ENCODE data around the gene PLRG1.
A peak's percentile ranks its signal among the peaks of the same experiment; 100 is the strongest.

The PLRG1 gene

GRCh38 chr4:154559494-154560418 is 9.6 kb upstream of the PLRG1 start:
- Mint-ChIP-seq H3K4me3 (no peak overlapping the region), H3K36me3 (no peaks in the 10 kb centered on the region), H3K4me1 (peaks cover 6% of the 10 kb centered on the region), H3K27ac (no peak overlapping the region), H3K27me3 (no peaks in the 10 kb centered on the region), H3K9me3 (peaks cover 7% of the 10 kb centered on the region)
- ATAC-seq: no peak

GRCh38 chr4:154559141-154559493 is 8.9 kb upstream of the PLRG1 start:
- no peaks in the 10 kb centered on the region for H3K27me3 Mint-ChIP-seq
- H3K4me1 Mint-ChIP-seq: peaks cover 6% of the 10 kb centered on the region
- no peak for ATAC-seq
- no peak overlapping the region for H3K4me3 Mint-ChIP-seq
- peaks cover 7% of the 10 kb centered on the region for H3K9me3 Mint-ChIP-seq
- no peak overlapping the region for H3K27ac Mint-ChIP-seq
- no peaks in the 10 kb centered on the region for H3K36me3 Mint-ChIP-seq

- ATAC-seq: peak; percentile 67
- Mint-ChIP-seq H3K4me3 (no peak overlapping the region), H3K27ac (no peak overlapping the region), H3K27me3 (no peaks in the 10 kb centered on the region), H3K9me3 (peaks cover under 1% of the 10 kb centered on the region), H3K36me3 (peaks cover 5% of the 10 kb centered on the region), H3K4me1 (peaks cover 13% of the 10 kb centered on the region)
These were observed 1.9 kb upstream of the PLRG1 start for GRCh38 chr4:154551872-154552686.

GRCh38 chr4:154545689-154546088 is 4.5 kb downstream of the PLRG1 start:
- peaks cover 13% of the 10 kb centered on the region for H3K4me1 Mint-ChIP-seq
- H3K4me3 Mint-ChIP-seq: no peak overlapping the region
- H3K9me3 Mint-ChIP-seq: peaks cover 2% of the 10 kb centered on the region
- no peak overlapping the region for H3K27ac Mint-ChIP-seq
- H3K27me3 Mint-ChIP-seq: no peaks in the 10 kb centered on the region
- H3K36me3 Mint-ChIP-seq: peaks cover 35% of the 10 kb centered on the region
- ATAC-seq: no peak

GRCh38 chr4:154542271-154542879 is 7.8 kb downstream of the PLRG1 start:
- H3K36me3 Mint-ChIP-seq: peaks cover 46% of the 10 kb centered on the region
- H3K27me3 Mint-ChIP-seq: no peaks in the 10 kb centered on the region
- H3K4me1 Mint-ChIP-seq: no peaks in the 10 kb centered on the region
- H3K4me3 Mint-ChIP-seq: no peak overlapping the region
- no peak overlapping the region for H3K27ac Mint-ChIP-seq
- peaks cover 2% of the 10 kb centered on the region for H3K9me3 Mint-ChIP-seq
- no peak for ATAC-seq

- Mint-ChIP-seq H3K36me3 (peaks cover 13% of the 10 kb centered on the region), H3K27me3 (no peaks in the 10 kb centered on the region), H3K4me3 (no peak overlapping the region), H3K27ac (no peak overlapping the region), H3K9me3 (no peaks in the 10 kb centered on the region), H3K4me1 (no peaks in the 10 kb centered on the region)
- no peak for ATAC-seq
These were observed 15.9 kb downstream of the PLRG1 start for GRCh38 chr4:154534296-154534695.

- Mint-ChIP-seq H3K36me3 (no peaks in the 10 kb centered on the region), H3K9me3 (no peaks in the 10 kb centered on the region), H3K27ac (no peak overlapping the region), H3K4me3 (no peak overlapping the region), H3K4me1 (peaks cover 18% of the 10 kb centered on the region), H3K27me3 (peaks cover 9% of the 10 kb centered on the region)
- no peak for ATAC-seq
These were observed 20.3 kb downstream of the PLRG1 start for GRCh38 chr4:154529728-154530519.

GRCh38 chr4:154528869-154529268 is 21.3 kb downstream of the PLRG1 start:
- H3K4me1 Mint-ChIP-seq: peaks cover 18% of the 10 kb centered on the region
- H3K9me3 Mint-ChIP-seq: no peaks in the 10 kb centered on the region
- no peaks in the 10 kb centered on the region for H3K36me3 Mint-ChIP-seq
- ATAC-seq: no peak
- no peak overlapping the region for H3K4me3 Mint-ChIP-seq
- peaks cover 19% of the 10 kb centered on the region for H3K27me3 Mint-ChIP-seq
- H3K27ac Mint-ChIP-seq: no peak overlapping the region

GRCh38 chr4:154527308-154527707 is 22.9 kb downstream of the PLRG1 start:
- H3K4me1 Mint-ChIP-seq: peaks cover 18% of the 10 kb centered on the region
- ATAC-seq: no peak
- H3K4me3 Mint-ChIP-seq: no peak overlapping the region
- H3K36me3 Mint-ChIP-seq: no peaks in the 10 kb centered on the region
- no peaks in the 10 kb centered on the region for H3K9me3 Mint-ChIP-seq
- H3K27me3 Mint-ChIP-seq: peaks cover 33% of the 10 kb centered on the region
- H3K27ac Mint-ChIP-seq: no peak overlapping the region

GRCh38 chr4:154526151-154526550 is 24.0 kb downstream of the PLRG1 start:
- Mint-ChIP-seq H3K4me1 (peaks cover 18% of the 10 kb centered on the region), H3K4me3 (no peak overlapping the region), H3K27ac (no peak overlapping the region), H3K9me3 (no peaks in the 10 kb centered on the region), H3K36me3 (no peaks in the 10 kb centered on the region), H3K27me3 (peaks cover 33% of the 10 kb centered on the region)
- ATAC-seq: no peak

GRCh38 chr4:154521607-154522006 is 28.6 kb downstream of the PLRG1 start:
- Mint-ChIP-seq H3K36me3 (no peaks in the 10 kb centered on the region), H3K4me3 (no peak overlapping the region), H3K27me3 (peaks cover 51% of the 10 kb centered on the region), H3K27ac (no peak overlapping the region), H3K4me1 (peaks cover 9% of the 10 kb centered on the region), H3K9me3 (no peaks in the 10 kb centered on the region)
- no peak for ATAC-seq

- H3K4me3 Mint-ChIP-seq: no peak overlapping the region
- H3K36me3 Mint-ChIP-seq: no peaks in the 10 kb centered on the region
- no peaks in the 10 kb centered on the region for H3K4me1 Mint-ChIP-seq
- ATAC-seq: no peak
- no peak overlapping the region for H3K27ac Mint-ChIP-seq
- H3K27me3 Mint-ChIP-seq: peaks cover 44% of the 10 kb centered on the region
- no peaks in the 10 kb centered on the region for H3K9me3 Mint-ChIP-seq
These were observed 31.0 kb downstream of the PLRG1 start for GRCh38 chr4:154519214-154519613.

GRCh38 chr4:154517591-154517990 is 32.6 kb downstream of the PLRG1 start:
- H3K27ac Mint-ChIP-seq: no peak overlapping the region
- H3K36me3 Mint-ChIP-seq: no peaks in the 10 kb centered on the region
- H3K4me3 Mint-ChIP-seq: no peak overlapping the region
- no peaks in the 10 kb centered on the region for H3K9me3 Mint-ChIP-seq
- peaks cover 28% of the 10 kb centered on the region for H3K27me3 Mint-ChIP-seq
- no peak for ATAC-seq
- peaks cover 3% of the 10 kb centered on the region for H3K4me1 Mint-ChIP-seq

- Mint-ChIP-seq H3K9me3 (no peaks in the 10 kb centered on the region), H3K27ac (no peak overlapping the region), H3K27me3 (peaks cover 28% of the 10 kb centered on the region), H3K36me3 (no peaks in the 10 kb centered on the region), H3K4me1 (peaks cover 6% of the 10 kb centered on the region), H3K4me3 (no peak overlapping the region)
- ATAC-seq: no peak
These were observed 33.7 kb downstream of the PLRG1 start for GRCh38 chr4:154516318-154517029.

Data from stimulated activated memory B cell treated with anti-CD40 and anti-IgM and Interleukin-4, amounts not matched to agents 10 μg/mL and 1 μg/mL and 100 μg/mL, for 72 hours (primary cell).